ENCODE results near the gene SCGB1C2.
"Not testable (repeated sequence)": the region's sequence is repeated elsewhere in the genome, so short reads cannot be mapped to it uniquely, and the experiment has no call there.

Gene SCGB1C2

GRCh38 chr17:149231-149630 lies 11.9 kb downstream of the SCGB1C2 start:
- no peak for DNase-seq

GRCh38 chr17:149897-150584 lies 12.7 kb downstream of the SCGB1C2 start:
- DNase-seq = no peak

DNA sequence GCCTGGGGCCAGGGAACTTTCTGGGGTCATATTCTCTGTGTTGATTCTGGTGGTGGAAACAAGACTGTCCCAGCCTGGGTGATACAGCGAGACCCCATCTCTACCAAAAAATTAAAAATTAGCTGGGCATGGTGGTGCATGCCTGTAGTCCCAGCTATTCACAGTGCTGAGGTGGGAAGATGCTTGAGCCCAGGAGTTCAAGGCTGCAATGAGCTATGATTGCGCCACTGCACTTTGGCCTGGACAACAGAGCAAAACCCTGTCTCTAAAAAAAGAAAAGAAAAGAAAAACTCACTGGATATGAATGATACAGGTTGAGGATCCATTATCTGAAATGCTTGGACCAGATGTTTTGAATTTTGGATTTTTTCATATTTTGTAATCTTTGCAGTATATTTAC lies 13.6 kb downstream of the SCGB1C2 start:
- no peak for DNase-seq

GRCh38 chr17:151886-152859 lies 14.8 kb downstream of the SCGB1C2 start:
- no peak for DNase-seq

GRCh38 chr17:152860-153420 lies 15.6 kb downstream of the SCGB1C2 start:
- DNase-seq = no peak

DNA sequence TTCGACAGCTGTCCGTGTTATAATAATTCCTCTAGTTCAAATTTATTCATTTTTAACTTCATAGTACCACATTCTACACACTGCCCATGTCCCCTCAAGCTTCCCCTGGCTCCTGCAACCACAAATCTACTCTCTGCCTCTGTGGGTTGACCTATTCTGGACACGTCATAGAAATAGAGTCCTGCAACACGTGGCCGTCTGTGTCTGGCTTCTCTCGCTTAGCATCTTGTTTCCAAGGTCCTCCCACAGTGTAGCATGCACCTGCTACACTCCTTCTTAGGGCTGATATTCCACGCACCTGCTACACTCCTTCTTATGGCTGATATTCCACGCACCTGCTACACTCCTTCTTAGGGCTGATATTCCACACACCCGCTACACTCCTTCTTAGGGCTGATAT lies 16.5 kb downstream of the SCGB1C2 start:
- no peak for DNase-seq

DNA sequence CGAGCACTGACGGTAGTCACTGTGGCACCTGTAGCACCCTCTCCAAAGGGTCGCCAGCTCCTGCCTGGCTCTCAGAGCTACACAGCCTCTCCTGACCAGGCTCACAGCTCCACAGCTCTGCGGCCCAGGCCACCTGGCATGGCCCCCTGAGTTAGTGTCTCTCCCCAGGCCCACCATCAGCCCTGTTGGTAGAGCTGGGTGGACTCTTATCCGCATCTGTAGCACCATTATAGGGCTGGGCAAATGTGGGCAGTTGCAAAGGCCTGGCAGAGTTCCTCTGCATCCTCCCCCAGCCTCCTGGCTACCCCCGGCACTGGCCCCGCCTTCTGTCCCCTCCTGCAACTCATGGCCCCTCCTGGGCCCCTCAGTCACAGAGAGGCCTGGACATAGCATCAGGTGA lies 18.2 kb downstream of the SCGB1C2 start:
- DNase-seq = no peak

DNA sequence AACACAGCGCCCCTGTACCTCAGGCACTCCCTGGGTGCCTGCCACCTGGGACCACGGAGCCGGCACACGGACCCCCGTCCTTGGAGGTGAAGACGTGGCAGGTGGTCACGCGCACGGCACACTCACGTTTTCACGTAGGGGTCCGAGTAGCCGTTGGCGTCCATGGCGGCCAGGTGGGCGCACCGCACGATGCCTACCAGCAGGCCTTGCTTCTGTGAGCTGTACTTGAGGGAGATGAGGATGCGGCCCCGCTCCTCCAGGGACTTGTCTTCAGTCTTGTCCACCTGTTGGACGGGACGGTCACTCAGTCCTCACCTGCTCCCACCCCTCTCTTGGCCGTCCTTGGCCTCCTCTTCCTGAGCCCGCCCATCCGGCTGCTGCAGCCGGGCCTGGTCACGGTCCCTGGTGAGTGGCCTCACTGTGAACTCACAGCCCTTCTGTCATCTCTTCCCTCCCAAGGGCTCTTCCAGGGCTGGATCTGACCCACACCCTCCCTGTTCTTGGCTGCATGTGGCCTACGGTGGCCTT lies 18.8 kb downstream of the SCGB1C2 start:
- no peak for DNase-seq

DNA sequence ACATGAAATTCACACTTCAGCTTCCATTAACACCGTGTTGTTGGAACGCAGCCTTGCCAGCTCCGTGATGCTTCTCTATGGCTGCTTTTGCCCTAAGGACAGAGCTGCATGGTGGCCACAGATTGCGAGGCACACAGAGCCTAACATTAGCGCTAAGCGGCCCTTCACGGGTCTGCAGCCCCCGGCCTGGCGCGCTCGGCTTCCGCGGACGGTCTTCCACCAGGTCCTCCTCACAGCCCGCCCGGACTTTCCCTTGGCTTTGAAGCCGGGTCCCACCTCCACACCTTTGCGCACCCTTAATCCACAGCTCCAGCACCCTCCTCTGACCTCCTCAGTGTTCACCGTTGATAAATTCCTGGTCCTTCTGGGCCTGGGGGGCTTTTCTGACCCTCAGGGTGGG lies 19.6 kb downstream of the SCGB1C2 start:
- DNase-seq = no peak

- no peak for DNase-seq
These were observed 20.5 kb downstream of the SCGB1C2 start for GRCh38 chr17:157901-158300.

GRCh38 chr17:158379-158778 lies 21.0 kb downstream of the SCGB1C2 start:
- no peak for DNase-seq

- no peak for DNase-seq
These were observed 22.2 kb downstream of the SCGB1C2 start for GRCh38 chr17:159609-160008.

- no peak for DNase-seq
These were observed 23.0 kb downstream of the SCGB1C2 start for GRCh38 chr17:160336-160735.

- no peak for DNase-seq
These were observed 24.1 kb downstream of the SCGB1C2 start for GRCh38 chr17:161481-161880.

- DNase-seq = no peak
These were observed 25.3 kb downstream of the SCGB1C2 start for GRCh38 chr17:162689-163088.

DNA sequence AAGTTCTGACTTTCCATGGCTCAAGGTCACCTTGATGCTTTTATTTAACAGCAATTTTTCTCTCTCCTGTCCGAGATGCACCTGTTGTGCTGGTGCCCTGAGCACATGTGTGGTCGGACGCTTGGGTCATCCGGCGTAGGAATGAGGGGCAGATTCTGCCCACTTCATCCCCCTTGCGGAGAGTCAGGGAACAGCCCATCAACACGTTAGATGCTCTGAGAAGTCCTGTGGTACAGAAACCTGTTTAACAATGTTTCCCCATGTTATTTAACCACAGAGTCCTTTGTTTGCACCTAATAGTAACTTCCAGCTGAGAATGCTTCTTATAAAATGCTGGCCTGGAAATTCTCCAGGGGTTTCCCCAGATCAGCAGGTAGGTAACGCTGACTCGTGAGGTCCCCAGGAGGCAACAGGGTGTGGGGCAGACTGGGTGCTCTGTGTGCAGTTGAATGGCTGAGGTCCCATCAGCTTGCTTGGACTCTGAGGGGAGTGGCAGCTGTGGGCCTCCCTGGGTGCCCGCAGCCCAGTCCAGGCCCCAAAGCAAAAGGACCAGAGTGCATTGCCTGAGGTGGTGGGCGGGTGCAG lies 26.2 kb downstream of the SCGB1C2 start:
- no peak for DNase-seq

DNA sequence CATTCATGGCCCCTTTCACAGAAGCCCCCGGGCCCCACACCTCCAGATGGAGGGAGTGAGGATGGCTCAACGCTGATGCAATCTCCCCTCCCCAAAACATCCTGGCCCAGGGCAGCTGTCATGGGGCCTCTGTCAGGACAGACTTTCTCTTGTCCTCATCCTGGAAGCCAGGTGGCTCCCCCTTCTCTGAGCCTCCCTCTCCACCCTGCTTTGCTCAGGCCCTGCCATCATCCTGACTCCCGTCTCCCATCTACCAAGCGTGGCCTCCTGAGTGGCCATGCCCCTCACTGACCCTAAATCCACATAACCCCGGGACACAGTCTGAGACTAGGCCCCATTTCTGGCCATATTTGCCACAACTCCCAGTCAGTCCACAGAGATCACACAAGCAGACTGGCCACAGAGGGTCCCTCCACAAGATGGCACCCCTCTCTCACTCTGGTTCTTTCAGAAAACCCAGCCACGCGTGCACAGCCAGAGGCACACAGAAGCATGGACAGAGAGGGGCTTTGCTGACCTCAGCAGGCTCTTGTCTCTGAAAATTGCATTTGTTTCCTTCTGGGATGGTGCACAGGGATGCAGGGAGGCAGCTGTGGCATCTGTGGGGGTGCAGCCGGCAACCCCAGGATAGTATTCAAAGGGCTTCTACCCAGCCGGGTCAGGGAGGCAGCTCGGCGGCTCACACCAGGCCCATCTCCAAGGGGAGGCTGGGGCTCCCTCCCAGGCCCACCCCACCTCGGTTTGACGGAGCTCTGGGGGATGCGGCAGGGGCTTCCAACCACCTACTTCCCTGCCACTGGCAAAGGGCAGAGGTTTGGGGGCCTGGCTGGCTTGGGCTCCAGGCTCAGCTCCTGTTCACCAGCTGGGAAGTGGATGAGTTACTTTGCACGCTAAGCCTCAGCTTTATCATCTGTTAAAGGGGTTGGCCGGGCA lies 27.2 kb downstream of the SCGB1C2 start:
- DNase-seq = peak; percentile 23

DNA sequence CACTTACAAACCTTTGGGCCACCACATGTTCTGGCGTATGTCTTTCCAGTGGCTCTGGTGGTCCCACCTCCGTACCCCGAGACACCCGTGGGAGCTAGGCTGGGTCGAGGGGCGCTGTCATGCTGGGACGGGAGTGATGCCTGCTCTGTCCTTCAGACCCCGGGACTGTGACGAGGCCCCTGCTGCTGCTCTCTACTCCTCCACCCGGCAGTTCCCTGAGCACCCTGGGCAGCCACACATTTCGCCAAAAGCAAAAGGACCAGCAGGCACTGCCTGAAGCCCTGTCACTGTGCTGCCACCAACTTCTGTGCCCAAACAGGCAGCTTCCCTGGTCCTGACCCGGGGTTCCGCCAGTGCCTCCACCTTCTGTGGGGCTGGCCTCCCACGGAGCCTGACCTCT lies 28.6 kb downstream of the SCGB1C2 start:
- no peak for DNase-seq

GRCh38 chr17:168614-169013 lies 31.2 kb downstream of the SCGB1C2 start:
- not testable (repeated sequence) for DNase-seq

- no peak for DNase-seq
These were observed 32.8 kb downstream of the SCGB1C2 start for GRCh38 chr17:170130-170670.

- DNase-seq = no peak
These were observed 34.5 kb downstream of the SCGB1C2 start for GRCh38 chr17:171871-172270.

- no peak for DNase-seq
These were observed 35.0 kb downstream of the SCGB1C2 start for GRCh38 chr17:172401-172800.
